CD4-positive, alpha-beta memory T cell (primary cell): ENCODE measurements around the gene UMPS. TPM values are rescaled to one million over a fixed set of nuclear protein-coding genes. Genes with fewer than 3 reads are reported as not detected.

Experiments
- CTCF ChIA-PET: fragments of 350-600 bp; sonication (Branson Sonifier 250); formaldehyde crosslinking; loops from one replicate; lab custom pipeline; 2021; ENCODE audit warnings: inconsistent platforms; ENCODE audit not compliant: partially characterized antibody; lab: Charles Lee
- POLR2A ChIA-PET: fragments of 350-600 bp; sonication (Branson Sonifier 250); formaldehyde crosslinking; loops from one replicate; lab custom pipeline; 2021; ENCODE audit not compliant: partially characterized antibody; lab: Charles Lee
- DNase-seq, 5 donors: peaks; one replicate each; pipeline versions ENCODE4 v3.0.0 to v3.0.0-alpha.2; 2020 to 2022; ENCODE audit warnings: mixed read lengths in 1 of 5
- H3K27ac ChIP-seq: one replicate; pipeline ENCODE4 v1.7.0; 2013; ENCODE audit warnings: low read depth, low read length
- H3K27me3 ChIP-seq: 2 replicates; pipeline ENCODE4 v1.7.0; 2013; ENCODE audit warnings: mild to moderate bottlenecking, low read length, moderate library complexity; ENCODE audit not compliant: insufficient read depth
- H3K36me3 ChIP-seq: 2 replicates; pipeline ENCODE4 v1.7.0; 2013; ENCODE audit warnings: mild to moderate bottlenecking, low read length, moderate library complexity; ENCODE audit not compliant: insufficient read depth
- H3K4me1 ChIP-seq: 2 replicates; pipeline ENCODE4 v1.7.0; 2013; ENCODE audit warnings: mild to moderate bottlenecking, low read length, moderate library complexity; ENCODE audit not compliant: insufficient read depth
- H3K4me3 ChIP-seq, 2 donors: one replicate each; pipeline ENCODE4 v1.7.0; 2013; ENCODE audit warnings: low read length in 2 of 2, mild to moderate bottlenecking in 1 of 2
- H3K9me3 ChIP-seq, 2 donors: one replicate each; pipeline ENCODE4 v1.7.0; 2013; ENCODE audit warnings: low read length in 2 of 2, control low read depth in 1 of 2; ENCODE audit not compliant: control insufficient read depth in 1 of 2
- H3K27ac Mint-ChIP-seq, 7 donors: one replicate each; pipeline ENCODE4 v1.8.0; 2020 to 2021; ENCODE audit warnings: mixed read lengths in 7 of 7, mild to moderate bottlenecking in 6 of 7, inconsistent platforms in 3 of 7, moderate library complexity in 3 of 7
- H3K27me3 Mint-ChIP-seq, 2 donors: one replicate each; pipeline ENCODE4 v1.8.0; 2020 to 2021; ENCODE audit warnings: mixed read lengths in 2 of 2
- H3K36me3 Mint-ChIP-seq, 2 donors: one replicate each; pipeline ENCODE4 v1.8.0; 2020 to 2021; ENCODE audit warnings: mixed read lengths in 2 of 2, inconsistent platforms in 1 of 2, mild to moderate bottlenecking in 1 of 2
- H3K4me1 Mint-ChIP-seq, 4 donors: one replicate each; pipeline ENCODE4 v1.8.0; 2020 to 2021; ENCODE audit warnings: mixed read lengths in 4 of 4, mild to moderate bottlenecking in 1 of 4
- H3K4me3 Mint-ChIP-seq, 8 donors: one replicate each; pipeline ENCODE4 v1.8.0; 2020 to 2021; ENCODE audit warnings: mixed read lengths in 8 of 8, mild to moderate bottlenecking in 7 of 8, moderate library complexity in 6 of 8, inconsistent platforms in 3 of 8
- H3K9me3 Mint-ChIP-seq, 8 donors: one replicate each; pipeline ENCODE4 v1.8.0; 2020 to 2021; ENCODE audit warnings: mixed read lengths in 8 of 8, mild to moderate bottlenecking in 5 of 8, inconsistent platforms in 3 of 8, moderate library complexity in 1 of 8
- intact Hi-C: fragments of 100-400 bp; cut with micrococcal nuclease; formaldehyde crosslinking; loops from one replicate; pipeline ENCODE4 v1.15.1; 2023
- polyA plus RNA-seq, 2 donors: library from polyadenylated mRNA; unstranded; fragments of 300-500 nt; fragmentation: Illumina TruSeq; gene quantifications; one replicate each; pipeline ENCODE4 v1.2.3, GENCODE V29; 2021
- total RNA-seq, 2 experiments: library from RNA; stranded (reverse); gene quantifications; one replicate each; pipeline ENCODE4 v1.2.3, GENCODE V29; 2021

UMPS gene
- total and polyA plus RNA-seq, 4 experiments from 2014 or later, result 18.4 to 33.2 (median 28.5) TPM

GRCh38 chr3:124762661-124763011 lies 32.4 kb downstream of the UMPS start:
- no peak for DNase-seq
- Mint-ChIP-seq H3K27ac (no peak overlapping the region), H3K4me1 (peaks cover 3 to 9% (median 4%) of the 10 kb centered on the region in 4 donors), H3K9me3 (no peaks in the 10 kb centered on the region), H3K36me3 (no peaks in the 10 kb centered on the region), H3K27me3 (no peaks in the 10 kb centered on the region), H3K4me3 (no peak overlapping the region)
- POLR2A ChIA-PET, result no interaction called here
- Histone ChIP-seq H3K4me3 (no peak overlapping the region), H3K27me3 (no peaks in the 10 kb centered on the region), H3K36me3 (no peaks in the 10 kb centered on the region), H3K4me1 (peaks cover 5% of the 10 kb centered on the region), H3K27ac (no peak overlapping the region), H3K9me3 (no peaks in the 10 kb centered on the region)
- CTCF ChIA-PET, result interaction anchor here (1.1 to 8.9 kb wide), 5 partner anchors 8 to 197 kb away, joined by 3 to 291 read pairs (median 3); no protein-coding TSS in a partner anchor
- intact Hi-C loops, result loop anchor here (10.0 kb wide), 1 partner anchor 382 kb away; no protein-coding TSS in a partner anchor

GRCh38 chr3:124763206-124763605 lies 33.0 kb downstream of the UMPS start:
- no peak overlapping the region for H3K27ac Mint-ChIP-seq
- Histone ChIP-seq H3K27me3 (no peaks in the 10 kb centered on the region), H3K9me3 (no peaks in the 10 kb centered on the region), H3K4me1 (peaks cover 5% of the 10 kb centered on the region), H3K4me3 (no peak overlapping the region), H3K27ac (no peak overlapping the region), H3K36me3 (no peaks in the 10 kb centered on the region)
- ChIA-PET POLR2A (no interaction called here), CTCF (interaction anchor here (1.1 to 8.9 kb wide), 3 partner anchors 23 to 170 kb away, joined by 3 to 291 read pairs (median 3); no protein-coding TSS in a partner anchor)
- no peak overlapping the region for H3K4me3 Mint-ChIP-seq
- intact Hi-C loops, result loop anchor here (10.0 kb wide), 1 partner anchor 382 kb away; no protein-coding TSS in a partner anchor
- no peaks in the 10 kb centered on the region for H3K9me3 Mint-ChIP-seq
- H3K27me3 Mint-ChIP-seq, result no peaks in the 10 kb centered on the region
- H3K36me3 Mint-ChIP-seq, result no peaks in the 10 kb centered on the region
- DNase-seq, result no peak
- peaks cover 3 to 9% (median 4%) of the 10 kb centered on the region in 4 donors for H3K4me1 Mint-ChIP-seq

GRCh38 chr3:124763644-124764358 lies 33.5 kb downstream of the UMPS start:
- CTCF ChIA-PET, result interaction anchor here (1.5 to 8.9 kb wide), 2 partner anchors 140 to 169 kb away, joined by 3 to 291 read pairs; no protein-coding TSS in a partner anchor
- intact Hi-C loops, result loop anchor here (10.0 kb wide), 1 partner anchor 381 kb away; no protein-coding TSS in a partner anchor
- Mint-ChIP-seq H3K36me3 (no peaks in the 10 kb centered on the region), H3K9me3 (no peaks in the 10 kb centered on the region), H3K27ac (no peak overlapping the region), H3K4me3 (no peak overlapping the region), H3K27me3 (no peaks in the 10 kb centered on the region), H3K4me1 (peaks cover 3 to 9% (median 4%) of the 10 kb centered on the region in 4 donors)
- Histone ChIP-seq H3K36me3 (no peaks in the 10 kb centered on the region), H3K27me3 (no peaks in the 10 kb centered on the region), H3K27ac (no peak overlapping the region), H3K9me3 (no peaks in the 10 kb centered on the region), H3K4me1 (peaks cover 5% of the 10 kb centered on the region), H3K4me3 (no peak overlapping the region)
- DNase-seq, result no peak
- POLR2A ChIA-PET, result no interaction called here

DNA sequence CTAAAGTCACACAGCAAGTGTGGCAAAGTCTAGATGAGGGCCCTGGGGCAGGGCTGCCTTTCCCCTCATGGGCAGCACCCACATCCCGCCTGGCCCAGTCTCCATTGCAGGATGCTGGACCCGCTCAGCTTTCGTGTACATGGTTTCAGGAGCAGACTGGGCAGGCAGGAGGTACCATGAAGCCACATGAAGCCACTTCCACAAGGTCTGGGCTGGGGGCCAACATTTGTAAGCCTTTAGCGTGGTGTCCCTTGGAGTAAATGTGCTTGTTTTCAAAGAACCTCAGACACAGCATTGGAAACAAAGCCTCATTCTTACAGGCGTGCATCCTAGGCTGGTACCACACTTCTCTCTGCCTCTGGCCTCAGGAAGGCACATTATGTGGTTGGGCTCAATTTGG lies 34.5 kb downstream of the UMPS start:
- Histone ChIP-seq H3K9me3 (no peaks in the 10 kb centered on the region), H3K4me3 (no peak overlapping the region), H3K36me3 (no peaks in the 10 kb centered on the region), H3K4me1 (peaks cover 5% of the 10 kb centered on the region), H3K27ac (no peak overlapping the region), H3K27me3 (no peaks in the 10 kb centered on the region)
- ChIA-PET POLR2A (no interaction called here), CTCF (interaction anchor here (1.5 to 8.9 kb wide), 2 partner anchors 139 to 168 kb away, joined by 3 to 291 read pairs; no protein-coding TSS in a partner anchor)
- peak overlapping the region in 1 of 7 donors; percentile 55 for H3K27ac Mint-ChIP-seq
- intact Hi-C loops, result loop anchor here (10.0 kb wide), 1 partner anchor 380 kb away; no protein-coding TSS in a partner anchor
- H3K9me3 Mint-ChIP-seq, result no peaks in the 10 kb centered on the region
- peaks cover 0 to 3% of the 10 kb centered on the region in 2 donors for H3K27me3 Mint-ChIP-seq
- H3K4me3 Mint-ChIP-seq, result no peak overlapping the region
- H3K4me1 Mint-ChIP-seq, result peaks cover 3 to 9% (median 4%) of the 10 kb centered on the region in 4 donors
- H3K36me3 Mint-ChIP-seq, result no peaks in the 10 kb centered on the region
- DNase-seq, result no peak

GRCh38 chr3:124765197-124765840 lies 35.1 kb downstream of the UMPS start:
- Mint-ChIP-seq H3K9me3 (no peaks in the 10 kb centered on the region), H3K4me1 (peaks cover 3 to 9% (median 4%) of the 10 kb centered on the region in 4 donors), H3K4me3 (no peak overlapping the region), H3K27me3 (peaks cover 0 to 5% of the 10 kb centered on the region in 2 donors), H3K27ac (peak overlapping the region in 1 of 7 donors; percentile 55), H3K36me3 (no peaks in the 10 kb centered on the region)
- intact Hi-C loops, result loop anchor here (10.0 kb wide), 1 partner anchor 379 kb away; no protein-coding TSS in a partner anchor
- no peak for DNase-seq
- Histone ChIP-seq H3K27ac (no peak overlapping the region), H3K36me3 (no peaks in the 10 kb centered on the region), H3K27me3 (no peaks in the 10 kb centered on the region), H3K4me1 (peaks cover 5% of the 10 kb centered on the region), H3K9me3 (no peaks in the 10 kb centered on the region), H3K4me3 (no peak overlapping the region)
- CTCF ChIA-PET, result interaction anchor here (8.9 kb wide), 1 partner anchor 139 kb away, joined by 291 read pairs; no protein-coding TSS in a partner anchor
- POLR2A ChIA-PET, result interaction anchor here (0.6 kb wide), 1 partner anchor 39 kb away, joined by 4 read pairs; no protein-coding TSS in a partner anchor

DNA sequence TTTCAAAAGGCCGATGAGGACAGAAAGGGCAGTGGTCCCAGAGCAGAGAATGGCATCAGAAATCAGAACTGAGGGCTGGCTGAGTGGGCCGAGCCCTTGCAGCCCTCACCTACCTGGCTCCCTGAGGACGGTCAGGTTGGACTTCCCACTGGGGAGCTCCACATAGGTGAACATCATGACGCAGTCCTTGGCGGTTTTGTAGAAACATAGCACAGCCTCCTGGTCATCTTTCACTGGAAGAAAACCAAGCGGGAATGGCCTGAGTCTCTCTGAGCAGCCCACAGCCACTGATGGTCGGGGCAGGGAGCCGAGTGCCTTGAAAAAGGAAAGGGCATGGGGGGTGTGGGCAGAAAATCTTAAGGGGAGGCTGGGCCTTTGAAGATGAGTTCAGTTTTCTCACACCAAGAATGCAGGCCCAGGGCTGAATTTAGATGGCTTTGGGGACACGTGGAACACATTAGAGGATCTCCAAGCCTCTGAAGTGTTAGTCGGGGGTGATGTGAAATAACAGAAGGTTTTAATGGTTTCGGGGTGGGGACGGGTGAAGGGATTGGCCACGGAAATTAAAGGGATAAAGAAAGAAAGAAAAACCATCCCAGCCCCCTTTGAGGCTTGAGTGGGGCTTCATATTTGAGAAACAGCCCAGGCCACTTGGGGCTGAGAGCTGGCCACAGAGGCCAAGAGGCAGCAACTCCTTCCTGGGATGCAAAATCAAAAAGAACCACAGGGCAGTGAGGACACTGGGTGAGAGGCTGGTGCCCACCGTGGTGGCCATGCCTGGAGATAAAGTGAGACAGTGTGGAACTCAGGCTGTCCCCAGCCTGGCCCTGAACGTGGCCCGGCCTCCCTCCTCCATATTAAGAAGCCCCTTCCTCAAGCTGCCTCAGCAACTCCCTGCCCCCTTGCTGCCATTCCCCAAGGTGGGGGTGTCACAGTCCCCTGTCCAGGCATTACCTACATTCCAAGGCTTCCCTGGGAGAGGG lies 36.2 kb downstream of the UMPS start:
- Histone ChIP-seq H3K27ac (no peak overlapping the region), H3K36me3 (no peaks in the 10 kb centered on the region), H3K27me3 (peaks cover 4% of the 10 kb centered on the region), H3K9me3 (no peaks in the 10 kb centered on the region), H3K4me1 (peaks cover 2% of the 10 kb centered on the region), H3K4me3 (no peak overlapping the region)
- POLR2A ChIA-PET, result no interaction called here
- peaks cover under 1 to 6% (median under 1%) of the 10 kb centered on the region in 4 donors for H3K4me1 Mint-ChIP-seq
- CTCF ChIA-PET, result interaction anchor here (1.4 to 8.9 kb wide), 2 partner anchors 135 to 138 kb away, joined by 8 to 291 read pairs; no protein-coding TSS in a partner anchor
- no peaks in the 10 kb centered on the region for H3K36me3 Mint-ChIP-seq
- no peak for DNase-seq
- H3K27me3 Mint-ChIP-seq, result peaks cover 4 to 5% of the 10 kb centered on the region in 2 donors
- intact Hi-C loops, result loop anchor here (10.0 kb wide), 1 partner anchor 378 kb away; no protein-coding TSS in a partner anchor
- no peaks in the 10 kb centered on the region for H3K9me3 Mint-ChIP-seq
- H3K27ac Mint-ChIP-seq, result no peak overlapping the region
- H3K4me3 Mint-ChIP-seq, result no peak overlapping the region
